Liver (tissue), 3 donors: ENCODE results near the gene CENPX.

Experiments
- TAF1 ChIP-seq: conservative IDR thresholded peaks from 2 replicates; pipeline ENCODE4 v1.6.1; 2016; ENCODE audit warnings: antibody characterized with exemption, mild to moderate bottlenecking
- YY1 ChIP-seq: IDR thresholded peaks from 2 replicates; pipeline ENCODE4 v1.6.1; 2016; ENCODE audit warnings: antibody characterized with exemption, mild to moderate bottlenecking
- TF ChIP-seq, protein P1 (sequence below): fragments of 150-350 bp; IDR thresholded peaks from 2 replicates; pipeline ENCODE4 v1.5.1; 2017; ENCODE audit warnings: improper control_type of control experiment, low read depth, low read length; ENCODE audit not compliant: missing input control
- TF ChIP-seq, protein P2 (sequence below): IDR thresholded peaks from 2 replicates; pipeline ENCODE4 v1.6.1; 2016; ENCODE audit warnings: antibody characterized with exemption
- TF ChIP-seq, protein P3 (sequence below): IDR thresholded peaks from 2 replicates; pipeline ENCODE4 v1.6.1; 2016; ENCODE audit warnings: antibody characterized with exemption, mild to moderate bottlenecking
- donor health status: healthy.
- donor health status: healthy.

DNA sequence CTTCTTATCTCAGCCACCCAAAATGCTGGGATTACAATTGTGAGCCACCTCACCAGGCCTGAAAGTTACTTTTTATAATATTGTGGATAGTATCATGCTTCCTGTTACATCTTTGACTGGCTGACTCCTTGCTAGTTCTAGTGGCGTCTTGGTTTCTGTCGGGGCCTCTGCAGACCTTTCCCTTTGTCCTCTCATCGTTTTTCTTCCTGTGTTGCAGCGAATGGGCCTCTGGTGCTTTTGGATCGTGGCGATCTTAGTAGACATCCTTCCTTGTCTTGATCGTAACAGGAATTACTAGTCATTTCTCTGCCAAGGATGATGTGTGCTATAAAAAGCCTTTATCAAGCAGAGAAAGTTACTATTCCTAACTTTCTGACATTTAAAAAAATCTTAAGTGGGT is 24.5 kb downstream of the CENPX start:
- TF ChIP-seq, protein P1, sequence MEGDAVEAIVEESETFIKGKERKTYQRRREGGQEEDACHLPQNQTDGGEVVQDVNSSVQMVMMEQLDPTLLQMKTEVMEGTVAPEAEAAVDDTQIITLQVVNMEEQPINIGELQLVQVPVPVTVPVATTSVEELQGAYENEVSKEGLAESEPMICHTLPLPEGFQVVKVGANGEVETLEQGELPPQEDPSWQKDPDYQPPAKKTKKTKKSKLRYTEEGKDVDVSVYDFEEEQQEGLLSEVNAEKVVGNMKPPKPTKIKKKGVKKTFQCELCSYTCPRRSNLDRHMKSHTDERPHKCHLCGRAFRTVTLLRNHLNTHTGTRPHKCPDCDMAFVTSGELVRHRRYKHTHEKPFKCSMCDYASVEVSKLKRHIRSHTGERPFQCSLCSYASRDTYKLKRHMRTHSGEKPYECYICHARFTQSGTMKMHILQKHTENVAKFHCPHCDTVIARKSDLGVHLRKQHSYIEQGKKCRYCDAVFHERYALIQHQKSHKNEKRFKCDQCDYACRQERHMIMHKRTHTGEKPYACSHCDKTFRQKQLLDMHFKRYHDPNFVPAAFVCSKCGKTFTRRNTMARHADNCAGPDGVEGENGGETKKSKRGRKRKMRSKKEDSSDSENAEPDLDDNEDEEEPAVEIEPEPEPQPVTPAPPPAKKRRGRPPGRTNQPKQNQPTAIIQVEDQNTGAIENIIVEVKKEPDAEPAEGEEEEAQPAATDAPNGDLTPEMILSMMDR: no peak
- TF ChIP-seq, protein P2, sequence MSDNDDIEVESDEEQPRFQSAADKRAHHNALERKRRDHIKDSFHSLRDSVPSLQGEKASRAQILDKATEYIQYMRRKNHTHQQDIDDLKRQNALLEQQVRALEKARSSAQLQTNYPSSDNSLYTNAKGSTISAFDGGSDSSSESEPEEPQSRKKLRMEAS: no peak
- TF ChIP-seq, protein P3, sequence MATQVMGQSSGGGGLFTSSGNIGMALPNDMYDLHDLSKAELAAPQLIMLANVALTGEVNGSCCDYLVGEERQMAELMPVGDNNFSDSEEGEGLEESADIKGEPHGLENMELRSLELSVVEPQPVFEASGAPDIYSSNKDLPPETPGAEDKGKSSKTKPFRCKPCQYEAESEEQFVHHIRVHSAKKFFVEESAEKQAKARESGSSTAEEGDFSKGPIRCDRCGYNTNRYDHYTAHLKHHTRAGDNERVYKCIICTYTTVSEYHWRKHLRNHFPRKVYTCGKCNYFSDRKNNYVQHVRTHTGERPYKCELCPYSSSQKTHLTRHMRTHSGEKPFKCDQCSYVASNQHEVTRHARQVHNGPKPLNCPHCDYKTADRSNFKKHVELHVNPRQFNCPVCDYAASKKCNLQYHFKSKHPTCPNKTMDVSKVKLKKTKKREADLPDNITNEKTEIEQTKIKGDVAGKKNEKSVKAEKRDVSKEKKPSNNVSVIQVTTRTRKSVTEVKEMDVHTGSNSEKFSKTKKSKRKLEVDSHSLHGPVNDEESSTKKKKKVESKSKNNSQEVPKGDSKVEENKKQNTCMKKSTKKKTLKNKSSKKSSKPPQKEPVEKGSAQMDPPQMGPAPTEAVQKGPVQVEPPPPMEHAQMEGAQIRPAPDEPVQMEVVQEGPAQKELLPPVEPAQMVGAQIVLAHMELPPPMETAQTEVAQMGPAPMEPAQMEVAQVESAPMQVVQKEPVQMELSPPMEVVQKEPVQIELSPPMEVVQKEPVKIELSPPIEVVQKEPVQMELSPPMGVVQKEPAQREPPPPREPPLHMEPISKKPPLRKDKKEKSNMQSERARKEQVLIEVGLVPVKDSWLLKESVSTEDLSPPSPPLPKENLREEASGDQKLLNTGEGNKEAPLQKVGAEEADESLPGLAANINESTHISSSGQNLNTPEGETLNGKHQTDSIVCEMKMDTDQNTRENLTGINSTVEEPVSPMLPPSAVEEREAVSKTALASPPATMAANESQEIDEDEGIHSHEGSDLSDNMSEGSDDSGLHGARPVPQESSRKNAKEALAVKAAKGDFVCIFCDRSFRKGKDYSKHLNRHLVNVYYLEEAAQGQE: no peak
- no peak for TF ChIP-seq TAF1
- no peak for TF ChIP-seq YY1
